Stimulated activated CD4-positive, alpha-beta T cell treated with anti-CD3 and anti-CD28 coated beads, TNF-alpha, amount 100 ng/mL, for 4 hours (primary cell): Measurements from ENCODE around the gene KIAA1755.

Experiments
- DNase-seq, 3 experiments: peaks; one replicate each; pipeline ENCODE4 v3.0.0-alpha.2; 2020; ENCODE audit warnings: low read depth in 3 of 3

KIAA1755 gene

GRCh38 chr20:38260378-38261053 lies at the start of gene KIAA1755:
Gene KIAA1755, minus strand, starts transcription at chr20:38260735. Its CDS starts 235 bp downstream, at chr20:38260500.
- no peak for DNase-seq

- no peak for DNase-seq
These were observed 47.9 kb upstream of the KIAA1755 start for GRCh38 chr20:38308447-38308846.

GRCh38 chr20:38308047-38308438 lies 47.5 kb upstream of the KIAA1755 start:
- DNase-seq = no peak

- no peak for DNase-seq
These were observed 47.0 kb upstream of the KIAA1755 start for GRCh38 chr20:38307371-38308046.

- DNase-seq = no peak
These were observed 45.8 kb upstream of the KIAA1755 start for GRCh38 chr20:38306379-38306778.

- DNase-seq = no peak
These were observed 45.0 kb upstream of the KIAA1755 start for GRCh38 chr20:38305541-38305940.

GRCh38 chr20:38304845-38305447 lies 44.4 kb upstream of the KIAA1755 start:
- no peak for DNase-seq

GRCh38 chr20:38303908-38304379 lies 43.4 kb upstream of the KIAA1755 start, which contains the start of gene BPI:
Gene BPI, plus strand, starts transcription at chr20:38304156. Its CDS starts 68 bp downstream, at chr20:38304224.
- DNase-seq = no peak

GRCh38 chr20:38302786-38303185 lies 42.3 kb upstream of the KIAA1755 start:
- DNase-seq = no peak

- no peak for DNase-seq
These were observed 40.8 kb upstream of the KIAA1755 start for GRCh38 chr20:38301309-38301708.

- no peak for DNase-seq
These were observed 39.9 kb upstream of the KIAA1755 start for GRCh38 chr20:38300438-38300837.

- DNase-seq = no peak
These were observed 39.4 kb upstream of the KIAA1755 start for GRCh38 chr20:38299963-38300362.

- DNase-seq = no peak
These were observed 38.3 kb upstream of the KIAA1755 start for GRCh38 chr20:38298768-38299288.

- no peak for DNase-seq
These were observed 37.6 kb upstream of the KIAA1755 start for GRCh38 chr20:38297916-38298674.

- no peak for DNase-seq
These were observed 35.9 kb upstream of the KIAA1755 start for GRCh38 chr20:38296433-38296832.

GRCh38 chr20:38295811-38296210 lies 35.3 kb upstream of the KIAA1755 start:
- no peak for DNase-seq

GRCh38 chr20:38294076-38294591 lies 33.6 kb upstream of the KIAA1755 start:
- DNase-seq = no peak

- no peak for DNase-seq
These were observed 33.0 kb upstream of the KIAA1755 start for GRCh38 chr20:38293491-38294065.

- no peak for DNase-seq
These were observed 31.4 kb upstream of the KIAA1755 start for GRCh38 chr20:38291966-38292365.

- DNase-seq = no peak
These were observed 30.6 kb upstream of the KIAA1755 start for GRCh38 chr20:38290829-38291814.
